OCI-LY1 (cell line): Measurements from ENCODE around the gene ABLIM3.

Experiments
- EZH2 ChIP-seq: fragments of 200-600 bp; sonication (generic), shearing (Covaris generic); IDR thresholded peaks from 2 replicates; pipeline ENCODE4 v1.8.0; 2017; ENCODE audit warnings: borderline replicate concordance, mixed run types, mild to moderate bottlenecking, antibody characterized with exemption, low read length, moderate library complexity, mixed read lengths
- TF ChIP-seq, protein P1 (sequence below): fragments of 200-600 bp; sonication (generic), shearing (Covaris generic); IDR thresholded peaks from 2 replicates; pipeline ENCODE4 v1.5.1; 2017; ENCODE audit warnings: mild to moderate bottlenecking, antibody characterized with exemption, low read length, moderate library complexity, mixed read lengths

DNA sequence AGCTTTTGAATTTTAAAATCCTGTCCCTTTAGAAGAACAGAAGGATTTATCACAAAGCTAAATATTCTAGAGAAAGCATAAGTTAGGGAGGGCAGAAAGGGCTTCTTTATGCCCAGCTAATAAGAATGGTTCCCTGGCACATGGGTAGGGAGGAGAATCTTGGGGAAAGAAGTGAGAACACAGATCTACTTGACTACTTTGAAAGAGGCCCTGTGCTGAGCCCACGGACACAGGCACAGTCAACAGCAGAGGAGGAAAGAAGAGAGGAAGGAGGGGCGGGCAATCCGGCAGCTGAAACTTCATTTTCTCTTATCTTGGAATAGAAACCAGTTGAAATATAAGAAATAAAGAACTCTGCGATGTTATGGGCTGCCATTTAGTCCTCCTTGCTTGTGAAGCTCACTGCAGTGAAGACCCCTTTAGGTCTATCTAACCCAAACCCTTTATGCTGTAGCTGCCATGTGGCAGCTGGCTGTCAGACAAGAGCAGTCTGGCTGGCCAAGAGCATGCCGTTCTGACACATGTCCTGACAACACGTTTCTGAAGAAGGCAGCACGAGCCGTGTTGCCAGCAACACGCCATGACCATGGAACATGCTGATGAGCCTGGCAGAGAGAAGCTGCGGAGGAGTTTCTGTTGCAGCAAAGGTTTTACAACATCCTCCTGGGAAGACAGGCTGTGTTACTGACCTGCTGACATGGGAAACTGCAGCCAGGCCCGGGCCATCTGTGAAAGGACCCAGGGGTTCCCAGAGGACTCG, 34.2 kb downstream of the ABLIM3 start:
- TF ChIP-seq EZH2: no peak
- TF ChIP-seq, protein P1, sequence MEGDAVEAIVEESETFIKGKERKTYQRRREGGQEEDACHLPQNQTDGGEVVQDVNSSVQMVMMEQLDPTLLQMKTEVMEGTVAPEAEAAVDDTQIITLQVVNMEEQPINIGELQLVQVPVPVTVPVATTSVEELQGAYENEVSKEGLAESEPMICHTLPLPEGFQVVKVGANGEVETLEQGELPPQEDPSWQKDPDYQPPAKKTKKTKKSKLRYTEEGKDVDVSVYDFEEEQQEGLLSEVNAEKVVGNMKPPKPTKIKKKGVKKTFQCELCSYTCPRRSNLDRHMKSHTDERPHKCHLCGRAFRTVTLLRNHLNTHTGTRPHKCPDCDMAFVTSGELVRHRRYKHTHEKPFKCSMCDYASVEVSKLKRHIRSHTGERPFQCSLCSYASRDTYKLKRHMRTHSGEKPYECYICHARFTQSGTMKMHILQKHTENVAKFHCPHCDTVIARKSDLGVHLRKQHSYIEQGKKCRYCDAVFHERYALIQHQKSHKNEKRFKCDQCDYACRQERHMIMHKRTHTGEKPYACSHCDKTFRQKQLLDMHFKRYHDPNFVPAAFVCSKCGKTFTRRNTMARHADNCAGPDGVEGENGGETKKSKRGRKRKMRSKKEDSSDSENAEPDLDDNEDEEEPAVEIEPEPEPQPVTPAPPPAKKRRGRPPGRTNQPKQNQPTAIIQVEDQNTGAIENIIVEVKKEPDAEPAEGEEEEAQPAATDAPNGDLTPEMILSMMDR: no peak
